Hepatocyte (in vitro differentiated cells): Measurements from ENCODE around the gene TRPM3.

Experiments
- CTCF ChIP-seq: fragments of 200-600 bp; sonication (generic); IDR thresholded peaks from 2 replicates; pipeline ENCODE4 v1.5.1; 2016; ENCODE audit warnings: antibody characterized with exemption, mild to moderate bottlenecking; ENCODE audit not compliant: poor library complexity
- EZH2 ChIP-seq: fragments of 200-600 bp; sonication (generic); IDR thresholded peaks from 2 replicates; pipeline ENCODE4 v1.6.1; 2016; ENCODE audit warnings: antibody characterized with exemption, mild to moderate bottlenecking, borderline replicate concordance

GRCh38 chr9:71042448-71042990 is 78.9 kb downstream of the TRPM3 start:
- TF ChIP-seq CTCF (no peak), EZH2 (no peak)
